OCI-LY3 (cell line): ENCODE results near the gene GALNT16.

Experiments used
- EZH2phosphoT487 ChIP-seq: fragments of 200-600 bp; shearing (Covaris generic); IDR thresholded peaks from 2 replicates; pipeline ENCODE4 v1.6.1; 2018; ENCODE audit warnings: antibody characterized with exemption, mixed run types, low read depth
- TF ChIP-seq, protein P1 (sequence below): fragments of 200-600, 300-600 bp; sonication (generic); IDR thresholded peaks from 2 replicates; pipeline ENCODE4 v1.5.1; 2014; ENCODE audit warnings: antibody characterized with exemption, low read length, low read depth

DNA sequence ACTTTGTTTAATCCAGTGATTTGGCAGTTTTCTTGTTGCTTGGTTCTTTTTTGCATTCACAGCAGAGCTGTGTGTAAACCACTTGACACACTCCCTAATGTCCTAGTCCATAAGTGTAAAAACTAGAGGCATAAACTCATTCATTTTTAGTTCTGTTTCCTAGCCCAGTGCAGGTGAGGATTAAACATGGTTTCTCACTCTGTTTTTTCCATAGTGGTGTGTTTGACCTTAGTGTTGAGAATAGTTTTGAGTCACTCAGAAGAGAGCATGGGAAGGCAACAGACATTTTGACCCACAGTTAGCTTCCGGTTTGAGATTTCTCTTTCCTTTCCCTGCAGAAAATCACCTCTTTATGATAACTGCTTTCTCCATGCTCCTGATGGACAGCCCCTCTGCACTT, 24.2 kb upstream of the GALNT16 start:
- TF ChIP-seq, protein P1, sequence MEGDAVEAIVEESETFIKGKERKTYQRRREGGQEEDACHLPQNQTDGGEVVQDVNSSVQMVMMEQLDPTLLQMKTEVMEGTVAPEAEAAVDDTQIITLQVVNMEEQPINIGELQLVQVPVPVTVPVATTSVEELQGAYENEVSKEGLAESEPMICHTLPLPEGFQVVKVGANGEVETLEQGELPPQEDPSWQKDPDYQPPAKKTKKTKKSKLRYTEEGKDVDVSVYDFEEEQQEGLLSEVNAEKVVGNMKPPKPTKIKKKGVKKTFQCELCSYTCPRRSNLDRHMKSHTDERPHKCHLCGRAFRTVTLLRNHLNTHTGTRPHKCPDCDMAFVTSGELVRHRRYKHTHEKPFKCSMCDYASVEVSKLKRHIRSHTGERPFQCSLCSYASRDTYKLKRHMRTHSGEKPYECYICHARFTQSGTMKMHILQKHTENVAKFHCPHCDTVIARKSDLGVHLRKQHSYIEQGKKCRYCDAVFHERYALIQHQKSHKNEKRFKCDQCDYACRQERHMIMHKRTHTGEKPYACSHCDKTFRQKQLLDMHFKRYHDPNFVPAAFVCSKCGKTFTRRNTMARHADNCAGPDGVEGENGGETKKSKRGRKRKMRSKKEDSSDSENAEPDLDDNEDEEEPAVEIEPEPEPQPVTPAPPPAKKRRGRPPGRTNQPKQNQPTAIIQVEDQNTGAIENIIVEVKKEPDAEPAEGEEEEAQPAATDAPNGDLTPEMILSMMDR, result no peak
- TF ChIP-seq EZH2phosphoT487, result no peak
